LNCAP (cell line): Measurements from ENCODE around the gene LUC7L2.

ENCODE experiments used
- TF ChIP-seq, protein P1 (sequence below): fragments of 450-650 bp; IDR thresholded peaks from 2 replicates; pipeline ENCODE4 v1.5.1; 2017; ENCODE audit warnings: mild to moderate bottlenecking

The LUC7L2 gene

DNA sequence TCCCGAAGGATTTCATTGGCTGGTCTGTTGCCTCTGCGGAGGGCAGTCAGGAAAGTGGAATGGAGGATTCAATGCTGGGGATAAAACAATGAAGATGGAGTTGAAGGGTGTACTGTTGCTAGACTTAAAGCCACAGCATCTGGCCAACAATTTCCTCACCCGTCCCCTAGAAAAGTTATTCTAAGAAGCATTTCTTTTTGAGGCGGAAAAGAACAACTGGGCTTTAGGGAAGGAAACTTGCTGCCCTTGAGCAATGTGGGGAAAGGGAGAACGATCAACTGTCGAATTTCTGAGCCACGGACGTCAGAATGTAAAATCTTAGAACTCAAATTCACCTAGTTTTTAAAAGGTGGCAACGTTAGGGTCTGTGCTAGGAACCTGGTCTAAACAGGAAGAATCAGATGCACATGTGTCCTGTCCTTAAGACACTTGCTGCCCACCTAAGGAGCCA is 17.9 kb upstream of the LUC7L2 start:
- TF ChIP-seq, protein P1, sequence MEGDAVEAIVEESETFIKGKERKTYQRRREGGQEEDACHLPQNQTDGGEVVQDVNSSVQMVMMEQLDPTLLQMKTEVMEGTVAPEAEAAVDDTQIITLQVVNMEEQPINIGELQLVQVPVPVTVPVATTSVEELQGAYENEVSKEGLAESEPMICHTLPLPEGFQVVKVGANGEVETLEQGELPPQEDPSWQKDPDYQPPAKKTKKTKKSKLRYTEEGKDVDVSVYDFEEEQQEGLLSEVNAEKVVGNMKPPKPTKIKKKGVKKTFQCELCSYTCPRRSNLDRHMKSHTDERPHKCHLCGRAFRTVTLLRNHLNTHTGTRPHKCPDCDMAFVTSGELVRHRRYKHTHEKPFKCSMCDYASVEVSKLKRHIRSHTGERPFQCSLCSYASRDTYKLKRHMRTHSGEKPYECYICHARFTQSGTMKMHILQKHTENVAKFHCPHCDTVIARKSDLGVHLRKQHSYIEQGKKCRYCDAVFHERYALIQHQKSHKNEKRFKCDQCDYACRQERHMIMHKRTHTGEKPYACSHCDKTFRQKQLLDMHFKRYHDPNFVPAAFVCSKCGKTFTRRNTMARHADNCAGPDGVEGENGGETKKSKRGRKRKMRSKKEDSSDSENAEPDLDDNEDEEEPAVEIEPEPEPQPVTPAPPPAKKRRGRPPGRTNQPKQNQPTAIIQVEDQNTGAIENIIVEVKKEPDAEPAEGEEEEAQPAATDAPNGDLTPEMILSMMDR, result no peak

DNA sequence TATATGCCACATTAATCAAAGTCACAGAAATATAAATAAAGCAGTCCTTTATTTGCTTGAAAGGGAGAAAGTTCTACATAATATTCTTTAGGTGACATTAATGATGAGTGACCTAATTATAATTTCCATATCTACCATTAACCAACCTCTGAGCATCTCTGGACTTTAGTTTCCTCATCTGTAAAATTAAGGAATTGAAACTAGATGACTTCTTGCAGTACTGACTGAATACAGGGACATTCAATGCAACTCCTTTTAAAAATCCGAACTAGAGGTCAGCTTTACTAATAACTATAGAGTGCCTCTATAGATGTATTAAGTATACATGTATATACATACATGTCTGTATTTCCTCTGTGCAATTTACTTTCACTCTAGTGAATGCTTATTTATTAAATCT is 14.7 kb upstream of the LUC7L2 start:
- TF ChIP-seq, protein P1, result no peak

DNA sequence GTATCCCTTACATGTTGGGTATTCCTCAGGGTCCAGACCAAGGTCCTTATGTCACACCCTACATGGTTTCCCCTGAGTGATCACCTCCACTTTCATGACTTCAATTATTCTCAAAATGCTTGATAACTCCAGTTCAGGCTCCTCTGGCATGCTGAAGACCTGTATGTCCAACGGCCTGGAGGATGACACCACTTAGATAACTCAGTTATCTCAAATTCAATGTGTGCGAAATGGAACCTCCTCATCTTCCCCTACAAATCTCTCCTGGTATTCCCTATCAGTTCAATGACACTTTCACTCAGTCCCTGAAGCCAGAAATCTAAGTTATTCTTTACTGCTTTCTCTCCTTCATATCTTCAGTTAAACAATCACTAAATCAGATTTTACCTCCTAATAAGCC is 8.7 kb upstream of the LUC7L2 start:
- TF ChIP-seq, protein P1, result no peak

DNA sequence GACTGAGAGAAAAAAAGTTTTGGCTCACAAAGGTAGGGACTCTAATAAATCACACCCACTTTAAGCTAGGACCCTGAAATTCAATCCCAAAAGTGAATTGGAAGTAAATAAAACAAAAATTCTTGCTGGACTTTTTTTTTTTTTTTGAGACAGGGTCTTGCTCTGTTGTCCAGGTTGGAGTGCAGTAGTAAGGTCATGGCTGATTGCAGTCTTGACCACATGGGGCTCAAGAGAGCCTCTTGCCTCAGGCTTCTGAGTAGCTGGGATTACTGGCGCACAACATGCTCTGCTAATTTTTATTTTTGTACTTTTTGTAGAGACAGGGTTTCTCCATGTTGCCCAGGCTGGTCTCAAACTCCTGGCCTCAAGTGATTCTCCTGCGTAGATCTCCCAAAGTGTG is 5.0 kb upstream of the LUC7L2 start:
- TF ChIP-seq, protein P1, result no peak

DNA sequence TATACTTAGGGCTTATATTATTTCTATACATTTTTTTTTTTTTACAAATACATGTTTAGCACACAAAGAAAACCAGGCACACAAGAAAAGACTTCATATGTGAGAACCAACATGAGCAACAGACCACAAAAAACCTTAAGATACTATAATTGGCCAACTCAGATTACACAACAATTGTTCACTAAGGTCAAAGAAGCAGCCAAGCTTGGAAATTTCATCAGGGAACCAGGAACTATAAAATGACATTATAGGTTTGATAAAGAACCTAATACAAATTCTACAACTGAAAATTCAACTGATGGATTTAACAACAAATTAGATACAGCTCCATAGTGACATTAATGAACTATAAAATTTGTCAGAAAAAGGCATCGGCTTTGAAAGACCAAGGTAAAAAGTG is 4.4 kb upstream of the LUC7L2 start:
- TF ChIP-seq, protein P1, result no peak

DNA sequence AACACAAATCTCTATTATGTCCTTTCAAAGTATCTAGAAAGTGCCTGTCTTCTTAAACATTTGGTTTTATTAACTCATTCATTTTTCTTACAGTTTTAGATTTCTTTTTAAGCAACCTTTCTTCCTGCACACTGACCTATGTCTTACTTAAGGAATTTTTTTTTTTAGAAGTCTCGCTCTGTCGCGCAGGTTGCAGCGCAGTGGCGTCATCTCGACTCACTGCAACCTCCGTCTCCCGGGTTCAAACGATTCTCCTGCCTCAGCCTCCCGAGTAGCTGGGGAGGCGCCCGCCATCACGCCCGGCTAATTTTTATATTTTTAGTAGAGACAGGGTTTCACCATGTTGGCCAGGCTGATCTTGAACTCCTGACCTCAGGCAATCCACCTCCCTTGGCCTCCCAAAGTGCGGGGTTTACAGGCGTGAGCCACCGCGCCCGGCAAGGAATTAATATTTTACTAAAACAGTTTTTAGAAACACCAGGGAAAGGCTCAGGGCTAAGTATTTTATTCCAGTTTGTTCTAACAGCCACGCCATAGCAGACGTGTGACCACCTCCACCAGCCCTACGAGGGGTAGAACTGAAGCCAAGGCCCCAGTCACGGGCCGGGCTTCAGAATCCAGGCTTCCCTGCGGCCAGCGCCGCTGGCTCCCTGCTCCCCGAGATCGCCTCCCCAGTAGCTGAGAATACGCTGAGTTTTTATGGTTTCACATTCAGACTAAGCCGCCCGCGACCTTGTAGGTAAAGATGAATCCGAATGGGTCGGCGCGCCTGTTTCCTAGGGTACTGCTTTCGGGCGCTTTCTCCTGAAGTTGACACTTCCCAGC is 941 bp upstream of the LUC7L2 start:
- TF ChIP-seq, protein P1, result no peak

DNA sequence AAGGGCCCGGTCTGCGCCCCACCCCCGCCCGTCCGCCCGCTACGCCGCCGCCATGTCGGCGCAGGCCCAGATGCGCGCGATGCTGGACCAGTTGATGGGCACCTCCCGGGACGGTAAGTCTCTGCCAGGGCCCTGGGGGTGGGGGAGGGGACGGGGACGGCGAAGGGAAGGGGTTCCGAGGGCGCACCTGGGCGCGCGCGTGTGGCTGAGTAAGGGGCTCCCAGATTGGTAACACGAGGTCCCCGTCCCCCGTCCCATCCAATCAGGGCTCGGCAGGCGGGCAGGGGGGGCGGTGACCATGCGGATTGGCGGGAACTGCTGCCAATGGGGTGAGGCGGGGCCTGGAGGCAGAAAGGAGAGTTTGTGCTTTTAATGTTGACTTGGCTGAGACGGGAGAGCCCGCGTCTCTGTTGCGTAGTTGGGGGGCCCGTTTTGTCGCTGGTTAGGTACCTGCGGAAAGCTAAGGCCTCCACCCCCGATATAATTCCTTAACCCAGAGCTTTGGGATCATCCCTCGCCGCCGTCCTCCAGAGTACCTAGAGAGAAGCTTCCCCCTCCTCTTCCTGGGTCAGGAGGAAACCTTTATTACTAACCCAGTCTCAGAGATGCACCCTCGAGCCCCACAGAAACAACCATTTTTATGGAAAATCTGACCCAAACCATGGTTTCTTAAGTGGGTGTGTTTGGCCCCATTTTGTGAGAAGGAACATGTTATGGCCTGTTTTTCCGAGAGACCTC is 685 bp downstream of the LUC7L2 start:
- TF ChIP-seq, protein P1, result no peak
